NCI-H1436 (cell line): ENCODE data around the gene TMEM116.
"Not testable (repeated sequence)": the region's sequence is repeated elsewhere in the genome, so short reads cannot be mapped to it uniquely, and the experiment has no call there.

Experiments
- DNase-seq: peaks from one replicate; lab custom pipeline; 2025; lab: John Stamatoyannopoulos, UW

Gene TMEM116

DNA sequence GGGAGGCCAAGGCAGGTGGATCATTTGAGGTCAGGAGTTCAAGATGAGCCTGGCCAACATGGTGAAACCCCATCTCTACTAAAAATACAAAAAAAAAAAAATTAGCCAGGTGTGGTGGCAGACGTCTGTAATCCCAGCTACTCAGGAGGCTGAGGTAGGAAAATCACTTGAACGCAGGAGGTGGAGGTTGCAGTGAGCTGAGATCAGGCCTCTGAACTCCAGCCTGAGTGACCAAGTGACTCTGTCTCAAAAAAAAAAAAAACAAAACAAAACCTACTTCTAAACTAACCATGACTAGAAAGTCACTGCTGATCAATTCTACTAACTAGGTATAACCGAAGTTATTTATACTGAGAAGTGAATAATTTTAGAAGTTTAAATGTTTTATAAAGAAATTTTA, 3.4 kb downstream of the TMEM116 start:
- DNase-seq: not testable (repeated sequence)

DNA sequence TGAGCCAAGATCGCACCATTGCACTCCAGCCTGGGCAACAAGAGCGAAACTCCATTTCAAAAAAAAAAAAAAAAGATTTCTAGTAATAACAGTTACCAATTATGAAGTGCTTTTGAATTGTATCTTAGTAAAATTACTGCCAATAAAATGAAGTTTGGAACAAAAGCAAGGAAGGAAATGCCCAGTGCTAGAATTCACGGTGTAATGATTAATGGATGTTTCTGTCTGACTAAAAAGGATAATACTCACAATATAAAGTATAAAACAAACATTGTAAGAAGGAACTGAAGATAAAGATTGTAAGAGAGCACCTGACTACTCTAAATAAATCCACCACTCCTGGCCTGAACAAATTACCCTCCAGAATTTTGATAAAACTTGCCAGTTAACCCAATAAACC, 4.0 kb downstream of the TMEM116 start:
- no peak for DNase-seq

DNA sequence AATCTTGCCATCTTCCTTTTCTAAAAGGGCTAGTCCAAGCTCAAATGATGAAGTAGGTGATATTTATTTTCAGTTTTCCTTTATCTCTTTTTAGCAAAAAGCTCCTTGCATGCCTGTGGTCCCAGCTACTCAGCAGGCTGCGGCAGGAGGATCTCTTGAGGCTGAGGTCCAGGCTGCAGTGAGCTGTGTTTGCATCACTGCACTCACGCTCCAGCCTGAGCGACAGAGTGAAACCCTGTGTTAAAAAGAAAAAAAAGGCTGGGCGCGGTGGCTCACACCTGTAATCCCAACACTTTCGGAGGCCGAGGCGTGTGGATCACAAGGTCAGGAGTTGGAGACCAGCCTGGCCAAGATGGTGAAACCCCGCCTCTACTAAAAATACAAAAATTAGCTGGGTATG, 5.0 kb downstream of the TMEM116 start:
- no peak for DNase-seq

DNA sequence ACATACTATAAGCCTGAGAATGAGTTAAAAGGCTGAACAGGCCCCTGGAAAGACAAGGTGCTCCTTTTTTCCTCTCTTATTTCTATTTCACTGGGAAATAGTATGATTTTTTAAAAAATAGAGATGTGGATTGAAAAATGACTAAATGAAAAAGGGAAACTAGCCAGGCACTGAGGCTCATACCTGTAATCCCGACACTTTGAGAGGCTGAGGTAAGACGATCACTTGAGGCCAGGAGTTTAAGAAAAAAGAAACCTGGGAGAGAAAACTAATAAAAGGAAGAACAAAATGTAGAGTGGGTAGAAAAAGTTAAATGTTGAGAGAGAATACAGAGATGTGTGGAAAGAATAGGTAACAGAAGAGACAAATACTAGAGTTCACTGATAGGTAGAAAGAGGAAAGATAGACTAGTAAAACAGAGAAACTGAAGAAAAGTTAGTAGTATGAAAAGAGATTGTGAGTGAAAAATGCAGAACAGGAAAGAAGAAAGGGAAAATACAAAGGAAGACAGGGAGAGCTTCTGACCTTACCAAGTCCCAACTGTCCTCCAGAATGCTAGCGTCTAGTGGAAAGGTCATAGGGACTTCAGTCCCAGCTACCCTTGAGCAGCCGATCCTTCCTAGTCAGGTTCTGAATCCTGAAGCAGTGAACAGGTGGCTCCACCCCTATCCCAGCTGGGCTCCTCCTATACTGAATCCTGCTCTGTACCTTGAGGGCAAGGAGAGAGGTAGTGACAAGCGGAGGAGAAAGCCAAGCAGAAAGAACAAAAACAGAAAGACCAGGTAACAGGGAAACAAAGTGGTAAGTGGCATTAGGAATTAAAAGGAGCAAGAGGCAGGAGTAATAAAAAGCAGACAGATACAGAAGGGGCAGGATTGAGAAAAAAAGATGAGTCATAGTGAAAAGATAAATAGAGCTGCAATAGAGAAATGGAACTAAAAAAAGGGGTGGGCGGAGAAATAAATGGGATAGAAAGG, 7.3 kb downstream of the TMEM116 start:
- no peak for DNase-seq

DNA sequence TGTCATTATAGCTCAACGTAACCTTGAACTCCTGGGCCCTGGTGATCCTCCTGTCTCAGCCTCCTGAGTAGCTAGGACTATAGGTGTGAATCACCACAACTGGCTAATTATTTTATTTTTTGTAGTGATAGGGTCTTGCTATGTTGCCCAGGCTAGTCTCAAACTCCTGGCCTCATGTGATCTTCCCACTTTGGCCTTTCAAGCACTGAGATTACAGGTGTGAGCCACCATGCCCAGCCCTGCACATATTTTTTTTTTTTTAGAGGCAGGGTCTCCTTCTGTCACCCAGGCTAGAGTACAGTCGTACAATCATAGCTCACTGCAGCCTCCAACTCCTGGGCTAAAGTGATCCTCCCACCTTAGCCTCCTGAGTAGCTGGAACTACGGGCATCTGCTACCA, 8.9 kb downstream of the TMEM116 start:
- DNase-seq: no peak

DNA sequence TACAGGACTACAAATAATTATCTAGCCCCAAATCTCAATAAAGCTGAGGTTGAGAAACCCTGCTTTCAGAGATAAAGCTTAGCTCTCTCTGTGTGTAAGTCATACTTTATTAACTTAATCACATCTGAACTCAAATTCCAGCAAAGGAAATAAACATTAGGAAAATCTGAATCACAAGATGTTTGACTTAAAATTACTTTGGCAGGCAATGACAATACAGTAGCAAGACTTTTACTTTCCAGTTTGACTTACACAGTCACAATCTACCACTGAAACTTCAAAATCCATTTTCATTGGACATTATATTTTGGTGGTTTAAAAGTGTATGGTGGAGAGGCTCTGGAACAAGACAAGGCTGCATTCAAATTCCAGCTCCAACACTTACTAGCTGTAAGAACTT, 11.4 kb downstream of the TMEM116 start:
- DNase-seq: no peak

DNA sequence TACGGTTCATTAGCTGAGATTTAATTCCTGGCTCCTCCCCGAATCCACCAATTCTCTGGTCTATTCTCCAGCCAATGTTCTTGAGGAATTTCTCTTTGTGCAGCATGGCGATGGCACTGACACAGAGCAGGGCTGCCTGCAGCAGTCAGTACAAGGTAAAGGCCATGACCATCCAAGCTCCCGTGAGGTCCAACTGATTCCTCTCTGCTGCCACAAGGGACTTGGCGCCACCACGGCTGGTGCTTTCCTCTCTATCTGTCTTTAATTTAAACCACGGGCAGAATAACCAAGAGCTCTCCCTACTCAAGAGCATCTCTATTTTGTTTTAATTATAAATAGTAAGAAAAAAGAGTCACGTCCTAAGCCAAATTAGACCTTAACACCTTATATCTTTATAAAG, 12.1 kb downstream of the TMEM116 start:
- no peak for DNase-seq

DNA sequence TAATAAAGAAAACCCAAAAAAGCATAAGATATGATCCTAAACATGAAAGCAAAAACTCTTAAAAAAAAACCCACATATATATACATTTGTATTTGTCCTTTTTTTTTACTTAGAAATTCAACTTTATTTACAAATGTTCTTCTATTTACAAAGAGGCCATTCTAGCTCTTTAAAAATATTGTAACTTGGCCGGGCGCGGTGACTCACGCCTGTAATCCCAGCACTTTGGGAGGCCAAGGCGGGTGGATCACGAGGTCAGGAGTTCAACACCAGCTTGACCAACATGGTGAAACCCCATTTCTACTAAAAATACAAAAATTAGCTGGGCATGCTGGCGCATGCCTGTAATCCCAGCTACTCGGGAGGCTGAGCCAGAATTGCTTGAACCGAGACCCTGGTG, 13.8 kb downstream of the TMEM116 start:
- not testable (repeated sequence) for DNase-seq

DNA sequence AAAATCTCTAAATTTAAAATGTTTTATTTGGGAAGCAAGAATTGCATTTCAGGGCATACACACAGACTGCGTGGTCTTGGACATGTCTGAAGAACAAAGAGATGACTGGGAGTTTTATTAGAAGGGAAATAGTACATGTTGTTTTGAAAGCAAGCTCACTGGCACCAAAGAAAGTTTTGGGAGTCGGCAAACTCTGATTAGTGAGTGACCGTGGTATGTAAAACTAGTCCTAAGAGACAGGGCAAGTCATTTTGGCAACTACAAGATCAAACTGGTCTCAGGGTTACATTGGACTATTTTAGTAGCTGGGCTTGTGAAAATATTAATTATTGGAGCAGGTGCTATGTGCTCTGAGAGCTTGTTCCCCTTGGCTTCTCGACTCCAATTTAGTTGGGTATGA, 14.9 kb downstream of the TMEM116 start:
- no peak for DNase-seq

DNA sequence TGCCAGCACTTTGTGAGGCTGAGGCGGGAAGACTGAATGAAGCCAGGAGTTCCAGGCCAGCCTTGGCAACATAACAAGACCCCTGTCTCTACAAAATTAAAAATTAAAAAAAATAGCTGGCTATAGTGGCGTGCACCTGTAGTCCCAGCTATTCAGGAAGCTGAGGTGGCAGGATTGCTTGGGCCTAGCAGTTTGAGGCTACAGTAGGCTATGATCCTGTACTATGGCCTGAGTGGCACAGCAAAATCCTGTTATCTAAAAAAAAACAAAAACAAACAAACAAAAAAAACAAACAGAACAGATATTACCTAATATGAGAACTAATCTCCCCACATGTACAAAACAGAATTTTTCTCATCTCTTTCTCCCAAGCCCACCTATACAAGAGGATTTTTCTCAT, 15.7 kb downstream of the TMEM116 start:
- DNase-seq: no peak

DNA sequence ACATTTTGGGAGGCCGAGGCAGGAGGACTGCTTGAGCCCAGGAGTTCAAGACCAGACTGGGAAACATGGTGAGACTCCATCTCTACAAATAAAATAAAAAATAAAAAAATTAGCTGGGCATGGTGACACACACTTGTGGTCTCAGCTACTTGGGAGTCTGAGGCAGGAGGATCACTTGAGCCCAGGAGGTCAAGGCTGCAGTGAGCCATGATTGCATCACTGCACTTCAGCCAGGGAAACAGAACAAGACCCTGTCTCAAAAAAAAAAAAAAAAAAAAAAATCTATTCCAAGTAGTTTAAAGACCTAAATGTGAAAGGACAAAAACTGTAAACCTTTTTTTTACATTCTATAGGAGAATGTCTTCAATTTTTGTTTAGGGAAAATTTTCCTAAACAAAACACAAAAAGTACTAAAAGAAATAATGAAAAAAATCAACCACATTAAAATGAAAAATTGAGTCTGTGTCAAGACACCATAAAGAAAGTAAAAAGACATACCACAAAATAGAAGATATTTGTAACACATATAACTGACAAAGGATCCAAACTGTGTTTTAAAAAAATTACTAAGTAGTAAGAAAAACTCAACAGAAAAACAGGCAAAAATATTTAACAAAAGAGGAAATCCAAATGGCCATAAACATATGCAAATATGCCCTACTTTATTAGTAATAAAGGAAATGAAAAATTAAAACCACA, 17.0 kb downstream of the TMEM116 start:
- no peak for DNase-seq

DNA sequence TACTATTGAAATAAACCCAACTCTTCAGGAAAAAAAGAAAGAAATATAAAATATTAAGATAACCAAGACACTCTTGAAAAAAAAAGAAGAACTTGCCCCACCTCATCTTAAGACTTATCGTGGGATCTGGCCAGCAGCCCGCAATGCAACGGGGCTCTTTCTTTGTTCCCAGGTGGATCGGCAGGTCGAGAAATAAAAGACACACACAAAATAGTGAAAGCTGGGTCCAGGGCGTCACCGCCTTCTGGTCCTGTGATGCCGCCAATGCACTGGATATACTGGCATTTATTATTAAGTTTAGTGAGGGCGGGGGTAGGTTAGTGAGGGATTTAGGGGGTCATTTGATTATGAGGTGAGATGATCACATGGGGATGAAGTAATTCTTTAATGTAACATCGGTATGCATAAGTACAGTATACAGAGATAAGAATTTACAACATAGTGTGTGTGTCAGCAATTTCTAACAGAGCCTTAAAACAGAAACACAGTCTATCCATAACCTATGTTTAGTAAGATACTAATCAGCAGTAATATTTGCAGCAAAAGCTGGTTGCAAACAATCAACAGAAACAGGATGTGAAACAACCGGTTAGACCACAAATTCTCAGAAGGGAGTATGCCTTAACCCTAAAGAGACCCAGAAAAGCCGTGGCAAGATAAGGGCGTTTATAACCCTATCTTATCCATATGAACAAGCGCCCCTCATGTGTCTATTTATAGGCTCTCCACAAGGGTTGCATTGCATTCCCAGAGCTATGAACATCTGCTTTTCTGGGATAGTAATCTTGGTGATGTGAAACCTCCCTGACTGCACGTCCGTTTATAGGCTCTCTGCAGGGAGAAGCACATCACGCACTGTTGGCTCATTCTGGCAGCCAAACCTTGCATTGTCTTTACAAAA, 18.5 kb downstream of the TMEM116 start:
- DNase-seq: not testable (repeated sequence)

DNA sequence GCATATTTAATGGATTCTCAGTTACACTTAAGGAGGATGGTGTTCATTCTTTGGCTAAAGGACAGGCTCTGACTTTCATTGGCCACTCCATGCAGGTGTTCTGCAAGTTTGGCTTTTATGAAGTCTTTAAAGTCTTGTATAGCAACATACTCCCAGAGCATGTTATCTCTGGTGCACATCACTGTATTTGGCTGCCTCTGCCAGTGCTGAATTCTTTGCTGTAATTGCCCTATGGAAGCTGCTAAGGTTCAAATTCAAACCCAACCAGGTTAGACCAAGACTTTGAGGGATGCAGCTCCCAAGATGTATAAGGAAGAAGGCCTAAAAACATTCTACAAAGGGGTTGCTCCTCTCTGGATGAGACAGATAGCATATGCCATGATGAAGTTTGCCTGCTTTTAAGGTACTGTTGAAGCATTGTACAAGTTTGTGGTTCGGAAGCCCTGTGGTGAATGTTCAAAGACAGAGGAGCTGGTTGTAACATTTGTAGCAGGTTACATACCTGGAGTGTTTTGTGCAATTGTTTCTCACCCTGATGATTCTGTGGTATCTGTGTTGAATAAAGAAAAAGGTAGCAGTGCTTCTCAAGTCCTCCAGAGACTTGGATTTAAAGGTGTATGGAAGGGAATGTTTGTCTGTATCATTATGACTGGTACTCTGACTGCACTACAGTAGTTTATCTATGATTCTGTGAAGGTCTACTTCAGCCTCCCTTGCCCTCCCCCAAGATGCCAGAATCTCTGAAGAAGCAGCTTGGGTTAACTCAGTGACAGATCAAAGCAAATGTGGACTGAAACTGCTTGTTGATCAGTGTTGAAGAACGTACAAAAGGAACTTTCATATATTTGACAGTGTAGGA, 19.4 kb downstream of the TMEM116 start:
- no peak for DNase-seq

DNA sequence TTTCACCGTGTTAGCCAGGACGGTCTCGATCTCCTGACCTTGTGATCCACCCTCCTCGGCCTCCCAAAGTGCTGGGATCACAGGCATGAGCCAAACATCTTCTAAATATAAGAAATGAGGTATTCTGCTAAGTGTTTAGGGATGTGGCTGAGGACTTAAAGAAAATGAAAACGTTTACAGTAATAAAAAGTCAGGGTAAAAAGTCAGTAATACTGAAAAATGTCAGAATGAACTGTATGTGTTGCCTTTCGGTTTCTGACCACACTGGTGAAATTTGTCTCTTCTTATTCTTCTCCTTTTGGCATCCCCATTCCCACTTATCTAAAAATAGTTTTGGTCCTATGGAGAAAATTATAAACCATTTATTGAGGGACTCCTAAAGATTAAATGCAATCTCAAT, 20.5 kb downstream of the TMEM116 start:
- no peak for DNase-seq

DNA sequence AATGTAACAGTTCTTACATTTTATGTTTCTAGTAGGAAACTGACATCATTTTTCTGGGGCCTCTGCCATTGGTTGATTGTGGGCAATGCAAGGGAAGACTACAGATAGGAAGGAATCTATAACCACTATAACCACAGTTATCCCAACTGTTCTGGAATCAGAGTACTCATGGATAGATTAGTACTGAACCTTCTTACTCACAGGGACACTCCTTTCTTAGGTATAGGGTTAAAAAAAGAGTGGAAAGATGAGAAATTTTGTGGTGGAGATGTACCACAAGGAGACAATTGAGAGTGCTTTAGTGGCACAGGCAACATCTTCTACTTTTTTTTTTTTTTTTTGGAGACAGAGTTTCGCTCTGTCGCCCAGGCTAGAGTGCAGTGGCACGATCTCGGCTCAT, 21.0 kb downstream of the TMEM116 start:
- no peak for DNase-seq

DNA sequence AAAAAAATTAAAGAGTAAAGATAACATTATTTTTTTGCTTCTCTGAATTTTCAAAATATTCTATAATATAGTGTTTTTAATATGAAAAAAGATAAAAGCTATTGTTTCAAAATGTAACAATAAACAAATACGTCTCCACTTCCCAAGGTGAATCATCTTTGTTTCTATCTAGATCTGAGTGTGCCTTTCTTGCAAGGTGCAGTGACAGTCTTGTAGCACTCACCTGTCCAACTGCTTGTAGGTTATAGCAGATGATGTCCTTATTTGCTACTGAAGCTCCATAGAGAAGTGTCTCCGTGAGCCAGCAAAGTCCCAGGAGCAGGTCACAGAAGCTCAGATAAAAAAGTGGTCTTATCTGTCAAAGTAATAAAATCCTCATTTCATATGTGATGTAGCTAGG, 21.4 kb downstream of the TMEM116 start:
- DNase-seq: no peak

DNA sequence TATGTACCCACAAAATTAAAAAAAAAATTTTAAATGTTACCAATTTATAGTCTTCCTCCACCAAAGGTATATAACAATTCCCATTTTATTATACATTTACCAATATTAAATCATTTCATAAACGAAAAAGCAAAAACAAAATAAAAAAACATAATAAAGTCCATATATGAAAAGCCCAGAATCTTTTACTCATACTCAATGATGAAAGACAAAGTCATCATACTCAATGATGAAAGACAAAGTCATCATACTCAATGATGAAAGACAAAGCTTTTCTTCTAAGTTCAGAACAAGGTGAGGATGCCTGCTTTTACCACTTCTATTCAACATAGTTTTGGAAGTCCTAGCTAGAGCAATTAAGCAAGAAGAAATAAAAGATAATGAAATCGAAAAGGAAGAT, 28.1 kb downstream of the TMEM116 start:
- no peak for DNase-seq

DNA sequence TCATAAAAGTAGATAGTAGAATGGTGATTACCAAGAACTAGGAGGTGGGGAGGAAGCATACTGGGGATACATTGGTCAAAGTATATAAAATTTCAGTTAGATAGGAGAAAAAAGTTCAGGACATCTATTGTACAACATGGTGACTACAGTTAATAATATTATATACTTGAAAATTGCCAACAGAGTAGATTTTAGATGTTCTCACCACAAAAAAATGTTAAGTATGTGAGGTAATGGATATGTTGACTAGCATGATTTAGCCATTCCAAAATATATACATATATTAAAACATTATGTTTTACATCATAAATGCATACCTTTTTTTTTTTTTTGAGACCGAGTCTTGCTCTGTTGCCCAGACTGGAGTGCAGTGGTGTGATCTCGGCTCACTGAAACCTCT, 31.0 kb downstream of the TMEM116 start:
- DNase-seq: no peak

DNA sequence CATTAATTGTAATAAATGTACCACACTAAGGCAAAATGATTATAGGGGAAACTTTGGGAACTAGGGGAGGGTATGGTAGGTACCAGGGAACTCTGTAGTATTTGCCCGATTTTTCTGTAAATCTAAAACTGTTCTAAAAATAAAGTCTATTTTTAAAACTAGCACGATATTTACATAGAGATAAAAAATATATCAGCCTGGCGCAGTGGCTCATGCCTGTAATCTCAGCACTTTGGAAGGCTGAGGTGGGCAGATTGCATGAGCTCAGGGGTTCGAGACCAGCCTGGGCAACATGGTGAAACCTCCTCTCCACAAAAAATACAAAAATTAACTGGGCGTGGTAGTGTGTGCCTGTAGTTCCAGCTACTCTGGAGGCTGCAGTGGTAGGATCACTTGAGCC, 32.4 kb downstream of the TMEM116 start:
- DNase-seq: no peak

DNA sequence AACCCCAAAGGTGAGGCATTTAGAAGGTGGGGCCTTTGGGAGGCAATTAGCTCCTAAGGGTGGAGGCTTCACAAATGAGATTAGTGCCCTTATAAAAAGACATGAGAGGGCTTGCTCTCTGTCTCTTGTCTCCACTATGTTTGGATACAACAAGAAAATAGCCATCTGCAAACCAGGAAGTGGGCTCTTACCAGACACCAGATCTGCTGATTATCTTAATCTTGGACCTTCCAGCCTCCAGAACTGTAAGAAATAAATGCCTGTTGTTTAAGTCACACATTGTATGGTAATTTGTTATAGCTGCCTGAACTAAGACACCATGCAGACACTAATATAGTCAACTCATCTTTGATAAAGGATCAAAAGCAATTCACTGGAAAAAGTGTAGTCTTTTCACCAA, 34.4 kb downstream of the TMEM116 start:
- no peak for DNase-seq

DNA sequence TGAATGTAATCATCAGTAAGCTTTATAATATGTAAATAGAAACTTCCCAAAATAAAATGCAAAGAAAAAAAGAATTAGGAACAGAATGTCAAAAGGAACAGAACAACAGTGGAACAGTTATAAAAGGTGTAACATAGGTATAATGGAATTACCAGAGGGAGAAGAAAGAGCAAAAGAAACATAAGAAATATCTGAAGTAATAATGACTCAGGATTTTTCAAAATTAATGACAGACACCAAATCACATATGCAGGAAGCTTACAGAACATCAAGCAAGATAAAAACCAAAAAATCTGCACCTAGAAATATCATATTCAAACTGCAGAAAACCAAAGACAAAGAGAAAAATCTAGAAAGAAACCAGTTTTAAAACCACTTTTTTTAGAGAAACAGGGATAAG, 36.1 kb downstream of the TMEM116 start:
- no peak for DNase-seq
